K562 (cell line): ENCODE measurements around the gene PHF24. TPM values are rescaled to one million over a fixed set of nuclear protein-coding genes. Genes with fewer than 3 reads are reported as not detected.

Source experiments
- ARID1B ChIP-seq: fragments of 450-650 bp; IDR thresholded peaks from 2 replicates; pipeline ENCODE4 v1.6.1; 2016; ENCODE audit warnings: antibody characterized with exemption, mild to moderate bottlenecking, inconsistent platforms
- BCLAF1 ChIP-seq, 2 experiments: fragments of 450-650 bp in 1 of 2; IDR thresholded peaks; 2 replicates each; pipeline ENCODE4 v1.6.1; 2011 to 2017; ENCODE audit warnings: low read depth in 2 of 2, antibody characterized with exemption in 1 of 2, borderline replicate concordance in 1 of 2, low read length in 1 of 2, mild to moderate bottlenecking in 1 of 2, mixed read lengths in 1 of 2; ENCODE audit not compliant: control insufficient read depth in 1 of 2
- CBFA2T2 ChIP-seq: fragments of 450-650 bp; conservative IDR thresholded peaks from 2 replicates; pipeline ENCODE4 v1.6.1; 2017; ENCODE audit warnings: mild to moderate bottlenecking
- CBFA2T3 ChIP-seq: fragments of 450-650 bp; IDR thresholded peaks from 2 replicates; pipeline ENCODE4 v1.6.1; 2017
- DPF2 ChIP-seq: fragments of 450-650 bp; IDR thresholded peaks from 2 replicates; pipeline ENCODE4 v1.6.1; 2016
- ELF1 ChIP-seq: fragments of 200-800 bp; sonication (Bioruptor generic); IDR thresholded peaks from 2 replicates; pipeline ENCODE4 v1.6.1; 2016; ENCODE audit warnings: missing genetic modification characterization, missing compliant biosample characterization
- EP300 ChIP-seq: IDR thresholded peaks from 2 replicates; pipeline ENCODE4 v1.6.1; 2012; ENCODE audit warnings: low read length, improper control_type of control experiment
- FOXA1 ChIP-seq: fragments of 450-650 bp; IDR thresholded peaks from 2 replicates; pipeline ENCODE4 v1.6.1; 2016; ENCODE audit warnings: mild to moderate bottlenecking, borderline replicate concordance
- HES1 ChIP-seq: fragments of 450-650 bp; IDR thresholded peaks from 2 replicates; pipeline ENCODE4 v1.6.1; 2016; ENCODE audit warnings: low read depth, mild to moderate bottlenecking, moderate library complexity
- ILK ChIP-seq: fragments of 450-650 bp; IDR thresholded peaks from 2 replicates; pipeline ENCODE4 v1.6.1; 2016; ENCODE audit warnings: missing genetic modification characterization, low read depth, mild to moderate bottlenecking, missing compliant biosample characterization, moderate library complexity, borderline replicate concordance
- MEIS2 ChIP-seq: fragments of 450-650 bp; IDR thresholded peaks from 2 replicates; pipeline ENCODE4 v1.6.1; 2014; ENCODE audit warnings: mild to moderate bottlenecking; ENCODE audit not compliant: partially characterized antibody
- NCOR1 ChIP-seq: fragments of 450-650 bp; IDR thresholded peaks from 2 replicates; pipeline ENCODE4 v1.6.1; 2016; ENCODE audit warnings: mild to moderate bottlenecking, moderate library complexity
- NEUROD1 ChIP-seq: fragments of 150-350 bp; IDR thresholded peaks from 2 replicates; pipeline ENCODE4 v1.6.1; 2014; ENCODE audit warnings: borderline replicate concordance, low read length, low read depth; ENCODE audit not compliant: partially characterized antibody
- RAD21 ChIP-seq, 2 experiments: fragments of 250-450 bp in 1 of 2; fragments of 450-650 bp in 1 of 2; sonication (Bioruptor Pico) in 1 of 2; formaldehyde crosslinking in 1 of 2; IDR thresholded peaks in 1 of 2; conservative IDR thresholded peaks in 1 of 2; 2 replicates each; pipeline versions ENCODE4 v1.4.0 to v1.8.0; 2020 to 2022; ENCODE audit warnings: mild to moderate bottlenecking in 2 of 2, moderate library complexity in 1 of 2
- SMARCA4 ChIP-seq: fragments of 450-650 bp; IDR thresholded peaks from 2 replicates; pipeline ENCODE4 v1.6.1; 2016
- TCF3 ChIP-seq: sonication (generic); formaldehyde crosslinking; IDR thresholded peaks from 2 replicates; pipeline ENCODE4 v1.4.0; 2020; ENCODE audit warnings: mild to moderate bottlenecking, missing genetic modification reagents
- TEAD4 ChIP-seq, 2 experiments: sonication (generic) in 1 of 2; formaldehyde crosslinking in 1 of 2; IDR thresholded peaks; 2 replicates each; pipeline versions ENCODE4 v1.6.1 to v1.8.0; 2012 to 2022; ENCODE audit warnings: borderline replicate concordance in 1 of 2, inconsistent platforms in 1 of 2, low read length in 1 of 2, mild to moderate bottlenecking in 1 of 2, missing genetic modification reagents in 1 of 2
- THAP12 ChIP-seq: fragments of 250-450 bp; sonication (Bioruptor Pico); IDR thresholded peaks from 2 replicates; pipeline ENCODE4 v1.9.0; 2021; ENCODE audit warnings: mild to moderate bottlenecking, inconsistent platforms
- XRCC4 ChIP-seq: IDR thresholded peaks from one replicate; pipeline ENCODE4 v1.6.1; 2011; ENCODE audit not compliant: insufficient read depth, insufficient read length; ENCODE audit errors: extremely low read depth
- ZNF217 ChIP-seq: sonication (generic); formaldehyde crosslinking; IDR thresholded peaks from 2 replicates; pipeline ENCODE4 v1.8.0; 2022; ENCODE audit warnings: mild to moderate bottlenecking, missing genetic modification reagents
- polyA plus RNA-seq, 8 experiments: library from polyadenylated mRNA; depleted of rRNA in 4 of 8; stranded (reverse) in 5 of 8; unstranded in 3 of 8; fragments of >200 nt; fragmentation: Nextera tagmentation in 2 of 8; fragmentation: Illumina TruSeq in 1 of 8; extraction: Ambion mirVana in 2 of 8; extraction: Trizol in 1 of 8; gene quantifications; 2 replicates each; pipeline versions ENCODE4 v1.2.1 to v1.2.3, GENCODE V29; 2011 to 2014; ENCODE audit warnings: inconsistent platforms in 1 of 8, missing spikeins in 1 of 8
- total RNA-seq, 7 experiments: library from RNA; depleted of rRNA in 6 of 7; stranded (reverse); fragments of >200 nt in 6 of 7; fragmentation: Illumina TruSeq in 2 of 7; extraction: Trizol in 2 of 7; gene quantifications; 2 replicates each; pipeline versions ENCODE4 v1.2.1 to v1.2.3, GENCODE V29; 2011 to 2021; ENCODE audit warnings: low replicate concordance in 1 of 7

The PHF24 gene
- total and polyA plus RNA-seq, 9 of the 15 experiments (the other 6 are each of a cell fraction or from before 2014, with no cell fraction given) = 0.01 TPM; not detected in 7

DNA sequence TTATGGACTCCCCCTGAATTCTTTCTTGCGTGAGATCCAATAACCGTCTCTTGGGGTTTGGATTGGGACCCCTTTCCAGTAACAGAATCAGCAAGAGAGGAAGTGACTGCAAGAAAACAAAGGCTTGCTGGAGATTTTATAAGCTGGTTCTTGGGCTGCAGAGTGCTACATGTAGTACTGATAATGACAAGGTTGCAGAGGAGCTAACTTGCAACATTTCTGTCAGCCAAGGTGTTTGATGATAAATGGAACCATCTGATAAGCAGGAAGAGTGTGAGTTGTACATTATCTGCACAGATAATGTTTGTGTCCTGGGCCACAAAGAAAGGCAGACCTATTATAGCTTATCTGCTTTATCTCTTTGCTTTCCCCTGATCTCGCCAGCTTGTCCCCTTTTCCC is 68.6 kb downstream of the PHF24 start (continued):
- TF ChIP-seq BCLAF1 (IDR thresholded peaks at IDR 0.05; ENCODE audit: borderline replicate concordance in 1 of 2, control insufficient read depth in 1 of 2, low read depth in 2 of 2, low read length in 1 of 2) (no peak), NCOR1 (peak; percentile 20; the same call in 1 of the 2 replicates), ELF1 (no peak), CBFA2T3 (peak; percentile 80), XRCC4 (no peak), FOXA1 (no peak), CBFA2T2 (peak; percentile 50), HES1 (0 out of 2 replicates have a peak, but pooled peaks have one; percentile 23), RAD21 (CRISPR knock-in tag; conservative IDR thresholded peaks at IDR 0.05 in 1 of 2, IDR thresholded peaks at IDR 0.05 in 1 of 2) (no peak), TEAD4 (IDR thresholded peaks at IDR 0.05; ENCODE audit: low read length) (peak; percentile 62), TEAD4 (CRISPR knock-in tag; IDR thresholded peaks at IDR 0.05; ENCODE audit: borderline replicate concordance) (no peak), ZNF217 (CRISPR knock-in tag) (no peak), NEUROD1 (no peak), DPF2 (peak; percentile 63), ARID1B (peak; percentile 62), ILK (tag) (no peak), MEIS2 (peak; percentile 79), SMARCA4 (peak; percentile 44), THAP12 (CRISPR knock-in tag) (no peak), TCF3 (CRISPR knock-in tag) (0 out of 2 replicates have a peak, but pooled peaks have one; percentile 35), EP300 (peak; percentile 60; the same call in 1 of the 2 replicates)
